SU-DHL-6 (cell line): ENCODE data around the gene IP6K1.

Source experiments
- H2AFZ ChIP-seq: fragments of 200-600 bp; sonication (generic); 2 replicates; pipeline ENCODE4 v1.6.1; 2014; ENCODE audit warnings: low read depth, mild to moderate bottlenecking, moderate library complexity, mixed read lengths, antibody characterized with exemption, low read length; ENCODE audit not compliant: severe bottlenecking
- H3F3A ChIP-seq: fragments of 200-600 bp; shearing (Covaris generic); 2 replicates; pipeline ENCODE4 v1.6.0; 2016; ENCODE audit warnings: antibody characterized with exemption, mild to moderate bottlenecking; ENCODE audit not compliant: insufficient read depth
- H3K27ac ChIP-seq: fragments of 200-600 bp; sonication (generic); 2 replicates; pipeline ENCODE4 v1.5.1; 2016; ENCODE audit warnings: low read depth, mild to moderate bottlenecking, low read length, moderate library complexity, mixed read lengths
- H3K27me3 ChIP-seq: fragments of 200-600 bp; sonication (generic), shearing (Covaris generic); 2 replicates; pipeline ENCODE4 v1.6.0; 2014; ENCODE audit warnings: mild to moderate bottlenecking, low read length
- H3K36me3 ChIP-seq: fragments of 200-600 bp; sonication (generic); 2 replicates; pipeline ENCODE4 v1.6.1; 2014; ENCODE audit warnings: mild to moderate bottlenecking, low read length, mixed read lengths
- H3K4me2 ChIP-seq: fragments of 300-600, 200-600 bp; shearing (Covaris generic), sonication (generic); 2 replicates; pipeline ENCODE4 v1.6.0; 2014; ENCODE audit warnings: low read length, low read depth, mild to moderate bottlenecking; ENCODE audit not compliant: poor library complexity, severe bottlenecking
- H3K4me3 ChIP-seq: fragments of 200-600 bp; sonication (generic); 2 replicates; pipeline ENCODE4 v1.5.1; 2014; ENCODE audit warnings: antibody characterized with exemption, low read length, mild to moderate bottlenecking, mixed read lengths; ENCODE audit not compliant: insufficient read depth, poor library complexity, severe bottlenecking
- H3K79me2 ChIP-seq: fragments of 200-600 bp; sonication (generic); 2 replicates; pipeline ENCODE4 v1.6.1; 2014; ENCODE audit warnings: mild to moderate bottlenecking, low read length, moderate library complexity; ENCODE audit not compliant: insufficient read depth
- H3K9ac ChIP-seq: fragments of 200-600 bp; sonication (generic); 2 replicates; pipeline ENCODE4 v1.7.0; 2014; ENCODE audit warnings: mild to moderate bottlenecking, low read length
- H3K9me2 ChIP-seq: fragments of 200-600 bp; sonication (generic); replicated peaks from 2 replicates; pipeline ENCODE4 v1.6.1; 2014; ENCODE audit warnings: low read length; ENCODE audit not compliant: insufficient read depth
- H3K9me3 ChIP-seq: fragments of 200-600 bp; sonication (generic); 2 replicates; pipeline ENCODE4 v1.6.1; 2014; ENCODE audit warnings: low read length, mixed read lengths; ENCODE audit not compliant: insufficient read depth
- H4K20me1 ChIP-seq: fragments of 200-600 bp; sonication (generic); 2 replicates; pipeline ENCODE4 v1.6.1; 2014; ENCODE audit warnings: low read depth, mild to moderate bottlenecking, antibody characterized with exemption, low read length, moderate library complexity, mixed read lengths
- EZH2phosphoT487 ChIP-seq: fragments of 200-600 bp; sonication (generic), shearing (Covaris generic); conservative IDR thresholded peaks from 2 replicates; pipeline ENCODE4 v1.6.1; 2018; ENCODE audit warnings: mild to moderate bottlenecking, antibody characterized with exemption, low read length, moderate library complexity, mixed read lengths
- TF ChIP-seq, protein P1 (sequence below): fragments of 200-600 bp; sonication (generic); IDR thresholded peaks from one replicate; pipeline ENCODE4 v1.5.1; 2017; ENCODE audit warnings: antibody characterized with exemption, mild to moderate bottlenecking, low read length, moderate library complexity; ENCODE audit not compliant: insufficient read depth, poor library complexity, severe bottlenecking

The IP6K1 gene

DNA sequence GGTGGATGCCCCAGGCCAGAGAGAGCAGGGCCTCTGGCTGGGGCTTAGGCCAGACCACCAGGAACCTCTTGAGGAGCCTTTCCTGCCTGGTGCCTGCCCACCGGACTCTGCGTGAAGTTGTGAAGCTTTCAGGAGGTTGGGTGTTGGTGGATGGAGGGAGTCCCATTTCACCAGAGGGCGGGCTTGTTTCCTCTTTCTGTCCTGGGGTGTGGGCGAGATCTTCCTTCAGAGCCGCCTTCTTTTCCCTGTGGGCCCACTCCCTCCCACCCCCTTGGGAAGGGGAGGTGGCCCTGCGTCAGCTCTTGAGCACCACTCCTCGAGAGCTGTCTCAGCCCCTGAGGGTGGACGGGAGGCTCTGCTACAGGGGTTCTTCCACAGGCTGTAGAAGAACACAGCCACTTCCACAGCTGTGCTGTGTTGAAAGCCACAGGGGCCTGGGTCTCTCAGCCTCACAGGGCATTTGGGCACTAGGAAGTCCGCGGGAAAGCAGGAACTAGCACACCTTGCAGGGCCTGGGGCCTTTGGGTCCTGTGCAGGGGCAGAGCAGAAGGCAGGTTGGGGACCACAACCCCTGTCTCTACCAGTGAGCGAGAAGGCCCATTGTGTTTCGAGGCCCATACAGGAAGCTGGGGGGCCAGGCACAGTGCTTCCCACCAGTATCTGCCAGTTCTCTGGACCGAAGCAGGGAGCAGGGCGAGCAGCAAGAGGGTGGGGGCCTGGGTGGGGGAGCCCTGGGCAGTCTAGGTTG is 69.0 kb downstream of the IP6K1 start:
- H2AFZ ChIP-seq: no peak overlapping the region
- no peak overlapping the region for H3K4me3 ChIP-seq
- H3K9ac ChIP-seq: no peak overlapping the region
- TF ChIP-seq, protein P1, sequence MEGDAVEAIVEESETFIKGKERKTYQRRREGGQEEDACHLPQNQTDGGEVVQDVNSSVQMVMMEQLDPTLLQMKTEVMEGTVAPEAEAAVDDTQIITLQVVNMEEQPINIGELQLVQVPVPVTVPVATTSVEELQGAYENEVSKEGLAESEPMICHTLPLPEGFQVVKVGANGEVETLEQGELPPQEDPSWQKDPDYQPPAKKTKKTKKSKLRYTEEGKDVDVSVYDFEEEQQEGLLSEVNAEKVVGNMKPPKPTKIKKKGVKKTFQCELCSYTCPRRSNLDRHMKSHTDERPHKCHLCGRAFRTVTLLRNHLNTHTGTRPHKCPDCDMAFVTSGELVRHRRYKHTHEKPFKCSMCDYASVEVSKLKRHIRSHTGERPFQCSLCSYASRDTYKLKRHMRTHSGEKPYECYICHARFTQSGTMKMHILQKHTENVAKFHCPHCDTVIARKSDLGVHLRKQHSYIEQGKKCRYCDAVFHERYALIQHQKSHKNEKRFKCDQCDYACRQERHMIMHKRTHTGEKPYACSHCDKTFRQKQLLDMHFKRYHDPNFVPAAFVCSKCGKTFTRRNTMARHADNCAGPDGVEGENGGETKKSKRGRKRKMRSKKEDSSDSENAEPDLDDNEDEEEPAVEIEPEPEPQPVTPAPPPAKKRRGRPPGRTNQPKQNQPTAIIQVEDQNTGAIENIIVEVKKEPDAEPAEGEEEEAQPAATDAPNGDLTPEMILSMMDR: no peak
- TF ChIP-seq EZH2phosphoT487: no peak
- H3K36me3 ChIP-seq: no peaks in the 10 kb centered on the region
- no peak overlapping the region for H3K27ac ChIP-seq
- H3F3A ChIP-seq: peaks cover 9% of the 10 kb centered on the region; the same call in 1 of the 2 replicates
- no peaks in the 10 kb centered on the region for H3K27me3 ChIP-seq
- H3K9me2 ChIP-seq: no peaks in the 10 kb centered on the region
- H3K4me2 ChIP-seq: no peak overlapping the region
- H4K20me1 ChIP-seq: no peaks in the 10 kb centered on the region
- no peaks in the 10 kb centered on the region for H3K79me2 ChIP-seq
- no peaks in the 10 kb centered on the region for H3K9me3 ChIP-seq

DNA sequence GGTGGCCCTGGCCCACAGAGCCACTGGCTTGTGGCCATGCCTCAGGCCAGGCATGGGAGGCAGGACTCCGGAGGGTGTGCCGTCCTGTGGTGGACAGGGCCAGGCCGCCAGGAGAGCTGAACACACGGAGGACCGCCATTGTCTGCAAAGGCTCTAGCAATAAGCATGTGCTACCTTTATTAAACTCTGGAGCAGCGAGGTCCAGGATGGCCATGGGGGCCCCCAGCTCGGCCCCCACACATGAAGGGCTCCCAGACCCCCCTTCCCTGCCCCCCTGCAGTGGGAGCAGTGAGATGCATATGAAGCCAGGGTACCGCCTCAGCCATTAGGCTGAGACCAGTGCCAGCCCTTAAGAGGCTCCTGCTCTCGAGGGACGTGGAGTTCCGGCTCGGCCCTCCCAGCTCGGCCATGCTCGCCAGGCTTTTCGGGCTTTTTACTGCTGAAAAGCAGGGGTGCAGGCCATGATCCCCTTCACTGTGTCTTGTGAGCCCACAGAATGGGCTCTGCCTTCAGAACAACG is 69.6 kb downstream of the IP6K1 start:
- no peaks in the 10 kb centered on the region for H3K79me2 ChIP-seq
- H3K27me3 ChIP-seq: no peaks in the 10 kb centered on the region
- no peaks in the 10 kb centered on the region for H3K9me3 ChIP-seq
- no peaks in the 10 kb centered on the region for H3K9me2 ChIP-seq
- no peak for TF ChIP-seq EZH2phosphoT487
- TF ChIP-seq, protein P1: no peak
- H3K4me2 ChIP-seq: no peak overlapping the region
- no peaks in the 10 kb centered on the region for H4K20me1 ChIP-seq
- H3K4me3 ChIP-seq: no peak overlapping the region
- H3K36me3 ChIP-seq: no peaks in the 10 kb centered on the region
- H3K9ac ChIP-seq: no peak overlapping the region
- H3K27ac ChIP-seq: no peak overlapping the region
- no peak overlapping the region for H2AFZ ChIP-seq
- peaks cover 9% of the 10 kb centered on the region; the same call in 1 of the 2 replicates for H3F3A ChIP-seq

DNA sequence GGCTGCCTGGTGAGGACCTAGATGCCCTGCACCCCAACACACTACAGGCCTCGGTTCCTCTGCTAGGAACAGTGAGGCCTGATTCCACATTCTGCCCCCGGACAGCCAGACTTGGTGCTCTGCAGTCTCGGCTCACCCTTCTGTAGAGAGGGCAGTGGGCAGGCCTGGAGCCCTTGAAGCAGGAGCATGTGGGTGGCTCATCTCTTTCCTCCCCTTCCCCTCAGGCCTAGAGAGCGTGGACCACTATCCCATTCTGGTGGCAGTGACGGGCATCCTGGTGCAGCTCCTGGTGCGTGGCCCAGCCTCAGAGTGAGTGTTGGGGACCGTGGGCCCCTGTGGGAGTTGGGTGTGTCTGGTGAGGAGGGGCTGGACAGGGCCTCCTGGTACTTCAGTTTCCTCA is 70.2 kb downstream of the IP6K1 start:
- Histone ChIP-seq H2AFZ (no peak overlapping the region), H4K20me1 (no peaks in the 10 kb centered on the region), H3K79me2 (no peaks in the 10 kb centered on the region), H3K9me3 (no peaks in the 10 kb centered on the region), H3K36me3 (no peaks in the 10 kb centered on the region), H3K9me2 (no peaks in the 10 kb centered on the region), H3K27ac (no peak overlapping the region), H3K4me3 (no peak overlapping the region), H3K27me3 (no peaks in the 10 kb centered on the region), H3F3A (peaks cover 6% of the 10 kb centered on the region; the same call in 1 of the 2 replicates), H3K9ac (no peak overlapping the region), H3K4me2 (no peak overlapping the region)
- no peak for TF ChIP-seq EZH2phosphoT487

DNA sequence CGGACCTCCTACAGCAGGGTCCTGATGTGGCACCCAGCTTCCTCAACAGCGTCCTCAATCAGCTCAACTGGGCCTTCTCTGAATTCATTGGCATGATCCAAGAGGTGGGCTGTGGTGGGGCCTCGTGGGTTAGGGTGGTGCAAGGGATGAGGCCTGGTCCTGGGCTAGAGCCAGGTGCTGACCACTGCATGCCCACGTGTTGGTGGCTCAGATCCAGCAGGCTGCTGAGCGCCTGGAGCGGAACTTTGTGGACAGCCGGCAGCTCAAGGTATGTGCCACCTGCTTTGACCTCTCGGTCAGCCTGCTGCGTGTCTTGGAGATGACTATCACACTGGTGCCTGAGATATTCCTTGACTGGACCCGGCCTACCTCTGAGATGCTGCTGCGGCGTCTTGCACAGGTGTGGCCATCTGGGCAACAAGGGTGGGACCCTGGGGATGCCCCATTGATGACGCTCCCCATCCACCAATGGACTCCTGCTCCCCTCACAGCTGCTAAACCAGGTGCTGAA is 70.7 kb downstream of the IP6K1 start:
- Histone ChIP-seq H3K9me2 (no peaks in the 10 kb centered on the region), H2AFZ (no peak overlapping the region), H3K9ac (no peak overlapping the region), H3K4me2 (no peak overlapping the region), H3K79me2 (no peaks in the 10 kb centered on the region), H3F3A (0 out of 2 replicates have a peak, but pooled peaks cover 4% of the 10 kb centered on the region), H3K36me3 (no peaks in the 10 kb centered on the region), H3K27ac (no peak overlapping the region), H3K4me3 (no peak overlapping the region), H3K9me3 (no peaks in the 10 kb centered on the region), H3K27me3 (no peaks in the 10 kb centered on the region), H4K20me1 (no peaks in the 10 kb centered on the region)
- TF ChIP-seq, protein P1: no peak
- TF ChIP-seq EZH2phosphoT487: no peak
